ENCODE results near the gene CDC26. TPM values are rescaled to one million over a fixed set of nuclear protein-coding genes. Genes with fewer than 3 reads are reported as not detected.
"Not testable (repeated sequence)": the region's sequence is repeated elsewhere in the genome, so short reads cannot be mapped to it uniquely, and the experiment has no call there.

CDC26 gene
- total RNA-seq, 1 donor from 2014 or later = 17.0 TPM

DNA sequence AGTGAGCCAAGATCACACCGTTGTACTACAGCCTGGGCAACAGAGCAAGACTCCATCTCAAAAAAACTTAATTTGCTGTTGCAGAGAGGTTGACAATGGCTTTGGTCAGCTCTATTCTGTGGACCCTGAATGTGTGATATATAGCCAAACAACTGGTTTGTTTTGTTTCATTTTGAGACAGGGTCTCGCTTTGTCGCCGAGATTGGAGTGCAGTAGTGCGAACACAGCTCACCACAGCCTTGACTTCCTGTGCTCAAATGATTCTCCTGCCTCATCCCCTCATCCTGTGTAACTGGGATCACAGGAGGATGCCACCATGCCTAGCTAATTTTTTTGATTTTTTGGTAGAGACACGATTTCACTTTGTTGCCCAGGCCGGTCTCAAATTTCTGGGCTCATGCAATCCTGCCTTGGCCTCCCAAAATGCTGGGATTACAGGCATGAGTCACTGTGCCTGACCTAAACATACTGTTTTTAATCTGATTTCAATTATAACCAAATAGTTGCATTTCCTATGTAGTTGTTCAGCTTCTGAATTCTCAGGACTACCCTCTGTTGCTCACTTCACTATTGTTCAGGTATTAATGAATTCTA lies 18.0 kb upstream of the CDC26 start:
- no peak for DNase-seq

DNA sequence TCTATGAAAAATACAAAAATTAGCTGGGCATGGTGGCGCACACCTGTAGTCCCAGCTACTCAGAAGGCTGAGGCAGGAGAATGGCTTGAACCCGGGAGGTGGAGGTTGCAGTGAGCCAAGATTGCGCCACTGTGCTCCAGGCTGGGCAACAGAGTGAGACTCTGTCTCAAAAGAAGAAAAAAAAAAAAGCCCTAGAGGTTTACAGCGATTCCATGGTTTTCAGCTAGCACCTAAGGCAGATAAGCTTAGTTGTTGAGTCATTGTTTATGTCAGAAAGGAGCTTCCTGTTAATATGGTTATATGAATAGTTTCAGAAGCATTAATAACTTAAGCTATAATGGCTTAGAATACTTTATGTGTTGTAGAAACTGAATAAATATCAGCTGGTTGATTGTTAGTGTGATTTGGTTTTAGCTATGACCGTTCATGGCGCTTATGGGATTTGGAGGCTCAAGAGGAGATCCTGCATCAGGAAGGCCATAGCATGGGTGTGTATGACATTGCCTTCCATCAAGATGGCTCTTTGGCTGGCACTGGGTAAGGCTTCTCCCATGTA lies 14.8 kb upstream of the CDC26 start:
- no peak for DNase-seq

DNA sequence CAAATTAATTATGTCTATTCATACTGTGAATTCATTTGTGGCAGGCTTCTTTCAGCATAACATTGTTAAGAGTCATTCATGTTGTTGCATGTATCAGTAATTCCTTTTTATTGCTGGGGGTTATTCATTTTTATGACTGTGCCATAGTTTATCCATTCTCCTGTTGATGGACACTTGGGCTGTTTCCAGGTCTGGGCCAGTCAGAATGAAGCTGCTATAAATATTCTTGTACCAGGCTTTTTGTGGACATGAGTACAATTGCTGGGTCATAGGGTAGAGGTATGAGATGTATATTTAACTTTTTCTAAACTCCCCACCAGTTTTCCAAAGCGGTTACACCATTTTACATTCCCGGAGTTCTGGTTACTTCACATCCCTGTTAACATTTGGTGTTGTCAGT lies 13.7 kb upstream of the CDC26 start:
- no peak for DNase-seq

DNA sequence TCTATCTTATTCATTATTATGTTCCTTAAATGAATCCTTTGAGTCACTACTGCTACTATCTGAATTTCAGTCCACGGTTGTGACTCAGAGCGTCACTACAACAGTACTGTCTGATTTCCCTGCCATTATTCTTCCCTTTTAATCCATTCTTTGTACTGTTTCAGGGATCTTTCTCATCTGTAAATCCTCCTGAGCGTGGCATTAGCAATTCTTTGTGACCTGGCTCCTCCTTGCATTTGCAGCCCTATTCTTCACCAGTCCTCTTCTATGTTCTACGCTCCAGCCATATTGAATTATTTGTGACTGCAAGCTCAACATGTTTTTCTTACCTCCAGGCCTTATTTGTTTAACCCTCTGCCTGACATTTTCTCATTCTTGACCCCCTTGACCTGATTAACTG lies 6.0 kb upstream of the CDC26 start:
- no peak for DNase-seq

DNA sequence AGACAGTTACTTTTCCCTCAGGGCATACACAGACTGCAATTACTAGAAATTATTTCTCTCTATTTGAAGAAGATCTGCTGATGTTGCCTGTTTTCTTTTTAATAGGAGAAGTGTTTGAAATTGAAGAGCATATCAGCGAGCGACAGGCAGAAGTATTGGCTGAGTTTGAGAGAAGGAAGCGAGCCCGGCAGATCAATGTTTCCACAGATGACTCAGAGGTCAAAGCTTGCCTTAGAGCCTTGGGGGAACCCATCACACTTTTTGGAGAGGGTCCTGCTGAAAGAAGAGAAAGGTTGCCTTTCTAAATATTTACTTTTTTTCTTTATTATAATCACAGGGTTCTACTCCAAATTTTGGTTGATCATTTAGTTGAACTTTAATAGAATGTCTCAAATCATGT lies 3.5 kb upstream of the CDC26 start:
- no peak for DNase-seq

DNA sequence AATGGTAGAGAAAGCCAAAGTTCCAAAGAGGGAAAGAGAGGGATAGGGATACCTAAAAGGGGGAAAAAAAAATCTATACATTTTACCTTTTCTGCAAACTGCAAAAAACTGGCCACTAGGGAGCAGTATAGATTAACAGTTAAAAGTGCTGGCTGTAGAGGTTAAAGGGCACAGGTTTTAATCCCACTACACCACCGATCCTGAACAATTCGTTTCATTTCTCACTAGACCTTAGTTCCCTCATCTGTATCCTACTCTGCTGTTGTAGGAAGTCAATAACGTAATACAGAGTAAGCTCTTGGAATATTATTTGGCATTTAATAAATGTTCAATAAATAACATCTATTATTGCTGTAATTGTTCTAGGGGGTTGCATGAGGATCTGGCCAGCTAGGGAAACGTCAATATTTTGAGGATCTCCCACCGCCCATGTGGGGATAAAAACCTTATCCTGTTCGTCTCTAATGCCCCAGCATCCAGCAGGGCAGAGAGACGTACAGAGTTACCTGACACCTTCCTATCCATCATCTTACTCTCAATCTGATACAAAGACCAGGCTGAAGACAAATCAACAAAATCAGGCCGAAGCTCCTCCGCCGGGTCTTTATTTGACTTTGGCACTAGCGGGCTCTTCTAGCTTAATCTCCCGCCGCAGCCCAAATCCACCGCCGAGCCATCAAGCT lies 757 bp downstream of the CDC26 start:
- DNase-seq = no peak

DNA sequence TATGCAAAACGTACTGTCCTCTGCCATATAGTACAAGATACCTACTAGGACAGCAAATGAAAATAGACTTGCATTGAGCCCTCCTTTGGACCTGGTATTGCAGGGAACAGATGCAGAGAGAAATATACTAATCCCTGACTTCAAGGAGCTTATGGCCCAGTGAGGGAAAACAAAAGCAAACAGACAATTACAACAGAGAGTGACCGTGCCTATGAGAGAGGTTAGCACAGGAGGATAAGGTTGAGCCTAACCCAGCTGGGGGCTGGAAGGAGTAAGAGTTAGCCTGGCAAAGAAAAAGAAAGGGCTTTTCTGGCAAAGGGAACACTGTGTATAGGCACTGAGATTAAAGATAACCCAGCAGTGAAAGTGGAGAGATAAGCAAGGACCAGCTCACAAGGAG lies 5.5 kb downstream of the CDC26 start:
- DNase-seq = no peak

DNA sequence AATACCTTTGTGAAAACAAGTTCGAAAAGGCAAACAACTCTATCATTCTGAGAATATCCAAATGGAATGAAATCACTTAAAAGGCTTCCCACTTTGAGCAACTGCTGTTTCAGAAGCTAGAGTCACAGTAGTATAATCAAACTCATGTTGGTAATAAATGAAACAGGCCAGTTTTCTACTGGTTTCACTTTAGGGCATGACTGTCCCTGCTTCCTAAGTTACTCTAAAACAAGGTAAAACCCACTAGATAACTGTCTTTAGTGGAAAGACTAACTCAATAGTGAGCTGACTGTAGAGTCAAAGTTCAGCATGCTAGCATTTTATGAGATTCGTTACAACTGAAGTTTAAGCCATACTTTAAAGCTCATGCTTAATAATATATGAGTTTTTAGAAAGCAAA lies 6.0 kb downstream of the CDC26 start:
- no peak for DNase-seq

DNA sequence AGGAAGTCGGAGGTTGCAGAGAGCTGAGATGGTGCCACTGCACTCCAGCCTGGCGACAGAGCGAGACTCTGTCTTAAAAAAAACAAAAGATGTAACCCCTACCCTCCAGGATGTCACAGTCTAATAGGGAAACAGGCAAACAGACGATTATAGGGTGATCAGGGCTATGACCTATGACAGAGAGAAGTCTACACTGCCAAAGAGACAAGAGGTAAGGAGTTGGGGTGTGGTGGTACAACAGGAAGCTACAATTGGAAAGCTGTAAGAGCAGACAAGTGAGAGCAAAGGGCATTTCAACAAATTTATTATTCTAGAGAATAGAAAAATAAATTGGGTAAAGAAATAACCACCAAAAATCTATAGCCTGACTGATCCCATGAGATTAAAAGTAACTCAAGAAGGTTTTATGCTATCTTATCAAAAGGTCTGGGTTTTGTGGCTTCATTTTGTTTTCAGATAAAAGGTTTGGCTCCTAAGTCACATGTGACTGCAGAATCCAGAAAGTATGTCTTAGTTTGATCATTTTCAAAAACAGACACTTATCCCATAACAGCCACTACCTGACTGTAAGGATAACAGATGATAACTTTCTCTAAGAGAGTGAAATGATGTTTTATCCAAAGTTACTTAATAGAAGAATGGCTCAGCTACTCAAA lies 7.3 kb downstream of the CDC26 start:
- DNase-seq = no peak

DNA sequence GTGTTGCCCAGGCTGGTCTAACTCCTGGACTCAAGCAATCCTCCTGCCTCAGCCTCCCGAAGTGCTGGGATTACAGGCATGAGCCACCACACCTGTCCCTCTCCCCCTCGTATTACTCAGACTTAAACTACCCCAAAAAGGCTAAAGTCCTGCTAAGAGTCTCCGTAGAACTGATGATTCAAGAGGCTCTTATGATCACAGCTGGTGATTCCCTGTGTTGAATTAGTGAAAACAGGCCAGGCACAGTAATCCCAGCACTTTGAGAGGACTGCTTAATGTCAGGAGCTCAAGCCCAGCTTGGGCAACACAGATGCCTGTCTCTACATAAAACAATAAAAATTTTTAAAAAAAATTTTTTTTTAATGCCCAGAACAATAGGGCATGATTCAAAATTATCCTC lies 9.2 kb downstream of the CDC26 start:
- DNase-seq = no peak

DNA sequence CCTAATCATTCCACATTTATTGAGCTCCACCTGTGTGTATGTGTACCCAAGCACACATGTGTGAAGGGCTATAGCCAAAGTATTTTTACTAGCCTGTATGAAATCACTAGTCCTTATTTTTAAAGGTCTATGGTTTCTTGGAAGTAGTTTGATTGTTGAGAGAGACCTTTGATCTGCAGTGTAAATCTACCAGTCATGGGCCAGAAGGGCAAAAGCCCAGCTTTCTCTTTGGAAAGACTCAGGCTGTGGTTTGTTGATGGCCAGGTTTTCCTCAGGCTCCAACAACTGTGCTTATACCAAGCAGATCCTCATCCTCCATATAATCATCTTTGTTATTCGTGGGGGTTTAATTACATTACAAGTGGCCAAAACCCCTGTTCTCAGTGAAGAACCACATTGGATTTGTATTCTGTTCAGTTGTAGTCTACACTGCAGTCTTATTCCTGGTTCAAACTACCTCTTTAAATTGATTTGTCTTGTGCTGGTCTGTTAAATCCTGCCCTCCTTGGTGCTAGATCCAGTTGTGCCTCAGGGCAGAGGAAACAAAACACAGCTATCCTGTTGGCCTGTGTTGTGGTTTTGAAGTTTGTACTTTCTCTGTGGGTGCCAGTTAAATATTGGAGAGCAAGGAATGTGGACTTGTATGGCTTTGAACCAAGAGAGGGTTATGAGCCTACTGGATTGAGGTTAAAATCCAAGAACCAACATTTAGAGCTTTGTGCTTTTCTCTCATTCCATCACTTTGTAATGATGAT lies 13.3 kb downstream of the CDC26 start:
- DNase-seq = no peak

DNA sequence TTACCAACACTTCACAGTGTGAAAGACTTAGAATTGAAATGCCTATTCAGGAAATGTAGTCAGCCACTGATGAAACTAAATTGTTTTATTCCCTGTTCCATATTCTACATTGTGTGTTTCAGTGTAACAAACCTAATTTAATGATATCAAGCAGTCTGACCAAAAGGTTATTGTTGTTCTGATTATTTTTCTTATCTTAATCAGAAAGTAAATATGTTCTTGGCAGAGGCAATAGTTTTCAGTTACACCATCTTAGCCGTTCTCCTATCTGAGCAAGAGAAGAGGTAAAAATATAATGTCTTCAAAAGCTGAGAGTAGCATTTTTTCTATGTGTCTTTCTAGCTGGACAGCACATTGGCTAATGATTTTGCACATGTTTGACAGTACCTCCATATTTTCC lies 17.1 kb downstream of the CDC26 start:
- no peak for DNase-seq

DNA sequence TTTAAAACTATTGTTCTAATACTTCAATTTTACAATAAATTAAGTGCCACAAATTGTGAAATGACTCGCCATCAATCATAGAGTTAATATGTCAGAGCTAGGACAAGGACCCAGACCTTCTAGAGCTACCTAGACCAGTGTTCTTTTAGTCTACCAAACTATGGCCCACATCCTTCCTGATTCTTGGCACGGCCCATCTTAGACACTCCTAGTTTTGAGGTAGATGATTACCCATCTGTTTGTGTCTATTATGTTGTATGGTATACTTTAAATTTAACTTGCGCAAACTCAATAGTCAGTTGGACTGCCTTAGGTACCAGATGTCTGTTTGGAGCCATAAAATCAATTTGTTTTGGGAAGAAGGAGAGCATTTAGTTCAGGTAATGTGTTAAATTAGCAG lies 17.5 kb downstream of the CDC26 start:
- no peak for DNase-seq

DNA sequence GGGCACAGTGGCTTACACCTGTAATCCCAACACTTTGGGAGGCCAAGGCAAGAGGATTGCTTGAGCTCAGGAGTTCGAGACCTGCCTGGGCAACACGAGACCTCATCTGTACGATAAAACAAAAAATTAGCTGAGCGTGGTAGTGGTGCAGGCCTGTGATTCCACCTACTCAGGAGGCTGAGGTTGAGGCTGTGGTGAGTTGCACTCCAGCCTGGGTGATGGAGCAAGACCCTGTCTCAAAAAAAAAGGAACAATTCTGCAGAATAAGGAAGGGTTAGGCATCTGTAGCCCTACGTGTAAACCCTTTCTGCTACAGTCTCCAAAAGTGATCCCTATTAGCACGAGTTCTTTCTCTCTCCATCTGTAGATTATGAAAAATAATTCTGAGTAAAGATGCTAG lies 19.9 kb downstream of the CDC26 start:
- no peak for DNase-seq

DNA sequence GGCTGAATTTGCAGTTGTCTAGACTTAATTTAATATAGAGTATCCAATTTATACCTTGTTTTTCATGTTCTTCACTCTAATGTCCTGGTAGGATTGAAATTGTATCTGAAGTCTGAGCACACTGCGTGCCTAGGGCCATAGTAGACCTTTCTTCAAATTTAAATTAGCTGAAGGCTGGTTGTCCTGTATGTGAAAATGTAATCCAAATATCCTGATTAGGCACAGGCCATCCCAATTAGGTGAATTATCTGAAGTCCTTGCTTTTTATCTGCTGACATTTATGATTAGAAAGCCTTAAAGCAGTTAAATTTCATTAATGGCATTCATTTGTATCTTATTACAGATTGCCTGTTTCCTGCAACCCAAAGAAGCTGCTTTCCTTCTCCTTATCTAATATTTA lies 20.4 kb downstream of the CDC26 start:
- no peak for DNase-seq

DNA sequence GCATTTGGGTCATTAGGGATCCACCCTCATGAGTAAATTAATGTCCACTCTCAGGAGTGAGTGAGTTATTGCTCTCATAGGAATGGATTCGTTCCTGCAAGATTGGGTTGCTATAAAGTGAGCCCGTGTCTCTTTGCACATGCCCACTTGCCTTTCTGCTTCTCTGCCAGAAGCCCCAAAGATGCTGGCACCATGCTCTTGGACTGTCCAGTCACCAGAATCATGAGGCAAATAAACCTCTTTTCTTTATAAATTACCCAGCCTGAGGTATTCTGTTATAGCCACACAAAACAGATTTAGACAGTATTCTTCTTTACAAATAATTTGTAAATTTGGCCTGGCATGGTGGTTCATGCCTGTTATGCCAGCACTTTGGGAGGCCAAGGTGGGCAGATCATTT lies 24.6 kb downstream of the CDC26 start:
- DNase-seq = no peak

DNA sequence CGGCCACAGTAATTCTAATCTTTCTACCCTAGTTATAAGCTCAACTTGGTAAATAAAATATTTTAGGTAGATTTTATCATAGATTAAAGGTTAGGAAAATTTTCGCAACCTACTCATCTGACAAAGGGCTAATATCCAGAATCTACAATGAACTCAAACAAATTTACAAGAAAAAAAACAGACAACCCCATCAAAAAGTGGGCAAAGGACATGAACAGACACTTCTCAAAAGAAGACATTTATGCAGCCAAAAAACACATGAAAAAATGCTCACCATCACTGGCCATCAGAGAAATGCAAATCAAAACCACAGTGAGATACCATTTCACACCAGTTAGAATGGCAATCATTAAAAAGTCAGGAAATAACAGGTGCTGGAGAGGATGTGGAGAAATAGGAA lies 25.7 kb downstream of the CDC26 start:
- not testable (repeated sequence) for DNase-seq

DNA sequence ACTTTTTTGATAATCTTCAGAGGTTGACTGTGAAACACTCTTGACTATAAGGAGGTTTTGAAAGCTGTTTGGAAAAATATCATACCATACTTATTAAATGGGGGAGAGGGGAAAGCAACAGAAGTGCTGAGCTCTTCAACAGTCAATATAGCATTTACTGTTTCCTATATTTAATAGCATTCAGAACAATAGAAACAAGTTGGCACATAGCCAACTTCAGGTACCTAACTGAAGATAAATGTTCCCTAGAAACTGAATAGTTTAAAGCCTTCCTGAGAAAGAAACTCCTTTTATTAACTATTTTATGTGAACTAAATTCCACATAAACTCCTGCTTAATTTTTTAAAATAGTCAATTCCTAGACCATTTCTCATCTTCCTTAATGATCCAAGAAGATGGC lies 27.7 kb downstream of the CDC26 start:
- no peak for DNase-seq

DNA sequence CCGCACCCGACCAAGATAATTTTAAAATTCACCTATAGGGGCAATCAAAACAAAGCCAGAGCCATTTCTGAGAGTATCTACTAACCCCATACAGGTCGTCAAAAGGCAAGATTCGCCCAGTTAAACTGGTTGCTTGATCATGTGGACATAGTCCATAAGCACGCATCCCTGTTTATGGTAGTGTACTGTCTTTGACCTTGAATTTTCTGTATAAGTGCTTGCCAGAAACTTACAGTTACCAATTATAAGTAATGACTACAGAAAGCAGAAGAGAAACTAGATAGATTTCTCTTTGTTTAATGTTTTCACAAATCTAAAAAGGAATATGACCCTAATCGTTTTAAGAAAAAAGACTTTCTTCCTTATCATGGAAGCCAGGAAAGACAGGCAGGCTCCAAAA lies 28.4 kb downstream of the CDC26 start:
- DNase-seq = no peak

DNA sequence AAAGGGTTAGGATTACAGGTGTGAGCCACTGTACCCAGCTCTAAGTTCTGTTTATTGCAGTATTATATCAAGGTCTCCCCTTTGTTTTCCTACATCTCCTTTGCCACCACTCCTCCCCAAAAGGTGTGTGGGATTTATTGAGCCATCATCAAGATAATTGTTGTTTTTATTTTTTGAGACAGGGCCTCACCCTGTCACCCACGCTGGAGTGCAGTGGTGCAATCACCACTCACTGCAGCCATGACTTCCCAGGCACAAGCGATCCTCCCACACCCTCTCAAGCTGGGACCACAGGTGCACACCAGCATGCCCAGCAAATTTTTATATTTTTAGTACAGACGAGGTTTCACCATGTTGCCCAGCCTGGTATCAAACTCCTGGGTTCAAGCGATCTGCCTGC lies 29.5 kb downstream of the CDC26 start:
- no peak for DNase-seq

DNA sequence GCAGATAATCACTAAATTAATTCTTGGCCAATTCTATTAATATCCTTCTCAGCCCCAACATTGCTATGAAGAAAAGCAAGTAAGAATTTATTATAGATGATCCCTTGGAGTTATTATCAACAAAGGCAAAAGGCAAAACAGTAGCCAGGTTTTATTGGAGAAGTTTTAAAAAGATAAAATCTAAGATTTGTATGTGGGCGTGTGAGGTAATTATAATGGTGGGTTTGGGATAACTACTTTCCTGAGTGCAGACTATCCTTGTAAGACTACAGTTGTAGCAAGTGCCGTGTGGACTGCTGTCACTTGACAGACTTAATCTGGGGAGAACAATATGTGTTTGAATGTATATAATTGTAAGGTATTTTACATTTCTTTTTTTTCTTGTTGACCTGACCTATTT lies 30.8 kb downstream of the CDC26 start:
- DNase-seq = no peak

DNA sequence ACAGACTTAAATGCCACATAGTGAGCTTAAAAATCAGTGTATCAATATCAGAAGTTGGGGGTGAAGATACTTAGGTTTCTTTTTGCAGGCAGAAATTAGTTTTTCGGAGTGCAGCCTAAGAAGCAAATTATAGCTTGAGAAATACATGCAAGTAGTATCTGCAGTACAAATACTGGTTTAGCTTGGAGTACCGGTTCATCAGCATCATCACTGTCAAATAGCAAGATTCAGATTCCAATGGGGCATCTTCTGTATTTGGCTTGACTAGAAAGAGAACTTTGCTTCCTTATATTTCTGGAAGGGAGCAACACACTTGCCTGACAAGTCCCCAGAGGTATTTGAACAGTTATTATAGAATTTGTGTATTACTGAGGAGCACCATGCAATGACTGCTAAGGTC lies 34.2 kb downstream of the CDC26 start:
- no peak for DNase-seq

DNA sequence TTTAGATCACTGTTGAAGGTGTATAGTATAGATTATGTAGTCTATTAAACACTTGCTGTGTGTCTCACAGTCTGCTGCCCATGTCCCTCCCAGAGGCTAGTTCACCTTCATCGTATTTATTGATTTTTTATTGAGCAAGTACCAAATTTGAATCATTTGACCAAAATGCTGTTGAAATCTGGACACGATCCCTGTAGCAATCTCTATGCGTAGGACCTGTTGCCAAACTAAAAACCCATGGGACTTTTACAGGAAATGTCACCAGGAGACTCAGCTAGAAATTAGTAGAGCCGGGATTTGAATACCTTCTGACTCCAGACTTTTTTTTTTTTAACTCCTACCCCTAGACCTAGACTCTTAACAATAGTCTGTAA lies 36.5 kb downstream of the CDC26 start:
- DNase-seq = no peak

Measured in occipital lobe (tissue), 2 donors.